Activated T-cell treated with anti-CD3 and anti-CD28 coated beads for 1 hour (primary cell): ENCODE data around the gene INF2.
"Not testable (repeated sequence)": the region's sequence is repeated elsewhere in the genome, so short reads cannot be mapped to it uniquely, and the experiment has no call there.

ENCODE experiments used
- DNase-seq: peaks from one replicate; pipeline ENCODE4 v3.0.0-alpha.2; 2020; ENCODE audit warnings: low read depth

Gene INF2

DNA sequence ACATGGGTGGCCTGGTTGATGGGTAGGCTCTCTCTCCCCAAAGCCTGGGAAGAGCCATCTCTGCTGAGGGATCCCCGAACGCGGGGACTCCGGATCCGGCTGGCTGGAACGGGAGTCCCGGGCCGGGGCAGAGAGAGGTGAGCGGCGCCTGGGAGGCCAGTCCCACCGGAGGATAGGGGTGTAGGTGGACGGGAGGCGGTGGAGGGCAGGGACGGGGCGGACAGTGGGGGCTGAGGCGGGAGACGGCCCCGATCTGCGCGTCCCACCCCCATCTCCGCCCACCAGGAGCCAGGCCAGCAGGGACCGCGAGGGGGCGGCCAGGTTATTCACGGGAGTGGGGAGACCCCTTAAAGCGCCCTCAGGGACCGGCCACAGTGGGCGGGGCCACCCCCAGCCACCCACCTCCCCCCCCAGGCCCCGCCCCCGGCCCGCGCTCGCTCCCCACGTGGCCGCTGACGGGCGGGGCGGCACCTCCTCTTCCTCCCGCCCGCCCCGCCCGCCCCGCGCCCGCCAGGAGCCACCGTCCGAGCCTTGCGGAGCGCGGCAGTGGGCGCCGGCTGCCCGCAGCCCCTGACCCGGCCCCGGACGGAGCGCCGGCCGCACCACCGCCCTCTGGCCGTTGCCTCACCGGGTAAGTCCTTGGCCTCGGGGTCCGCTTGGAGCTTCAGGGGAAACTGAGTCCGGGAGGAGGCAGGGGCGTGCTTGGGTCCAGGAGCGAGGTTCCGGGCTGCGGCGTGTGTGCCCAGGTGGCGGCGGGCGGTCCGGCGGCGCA lies at the start of gene INF2:
INF2 (plus strand) TSS at position 510 of the 772 bp plus-strand sequence. CDS start 11,748 bp downstream, outside the sequence.
- DNase-seq, result peak; percentile 42

DNA sequence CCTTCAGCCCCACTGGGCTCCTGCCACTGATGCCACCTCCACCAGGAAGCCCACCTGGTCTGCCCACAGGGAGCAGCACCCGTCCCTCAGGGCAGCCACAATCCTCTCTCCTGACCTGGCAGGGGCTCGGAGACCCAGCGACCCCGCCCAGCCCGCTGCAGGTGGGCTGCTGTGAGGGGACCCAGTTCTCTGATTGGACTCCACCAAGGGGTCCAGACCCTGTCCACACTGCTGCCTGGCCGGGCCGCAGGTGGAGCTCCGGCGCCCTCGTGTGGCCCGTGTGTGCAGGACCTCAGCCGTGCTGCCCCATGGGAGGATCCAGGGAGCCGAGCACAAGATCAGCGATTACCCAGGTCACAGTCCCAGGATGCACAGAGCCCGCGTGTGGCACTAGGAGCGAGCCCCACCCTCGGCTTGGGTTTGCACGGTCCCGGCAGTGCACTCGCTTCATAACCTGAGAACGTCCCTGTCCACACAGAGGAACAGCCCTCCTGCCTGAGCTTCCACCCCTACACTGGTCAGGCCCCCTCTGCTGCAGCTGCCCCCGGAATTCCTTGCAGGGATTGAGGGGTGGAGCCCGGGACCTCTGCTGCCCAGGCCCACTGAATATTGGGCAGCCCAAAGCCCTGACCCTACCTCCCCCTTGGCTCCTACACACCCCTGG lies 49.4 kb upstream of the INF2 start:
- peak; percentile 14 for DNase-seq

DNA sequence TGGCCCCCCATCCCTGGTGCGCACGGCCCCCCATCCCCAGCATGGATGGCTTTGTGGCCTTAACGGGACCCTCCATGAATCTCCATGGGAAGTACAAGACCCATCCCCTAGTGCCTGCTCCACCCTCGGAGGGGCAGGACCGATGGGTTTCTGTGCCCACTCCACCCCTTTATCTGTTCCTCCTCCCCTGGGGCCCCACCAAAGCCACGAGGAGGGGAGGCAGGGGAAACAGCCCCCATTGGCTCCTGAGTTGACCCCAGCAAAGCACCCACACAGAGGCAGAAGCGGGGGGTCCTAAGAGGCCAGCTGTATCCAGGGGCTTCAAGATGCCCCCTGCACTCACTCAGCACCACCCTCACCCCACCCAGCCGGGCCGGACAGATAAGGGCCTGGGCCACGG lies 48.7 kb upstream of the INF2 start:
- no peak for DNase-seq

DNA sequence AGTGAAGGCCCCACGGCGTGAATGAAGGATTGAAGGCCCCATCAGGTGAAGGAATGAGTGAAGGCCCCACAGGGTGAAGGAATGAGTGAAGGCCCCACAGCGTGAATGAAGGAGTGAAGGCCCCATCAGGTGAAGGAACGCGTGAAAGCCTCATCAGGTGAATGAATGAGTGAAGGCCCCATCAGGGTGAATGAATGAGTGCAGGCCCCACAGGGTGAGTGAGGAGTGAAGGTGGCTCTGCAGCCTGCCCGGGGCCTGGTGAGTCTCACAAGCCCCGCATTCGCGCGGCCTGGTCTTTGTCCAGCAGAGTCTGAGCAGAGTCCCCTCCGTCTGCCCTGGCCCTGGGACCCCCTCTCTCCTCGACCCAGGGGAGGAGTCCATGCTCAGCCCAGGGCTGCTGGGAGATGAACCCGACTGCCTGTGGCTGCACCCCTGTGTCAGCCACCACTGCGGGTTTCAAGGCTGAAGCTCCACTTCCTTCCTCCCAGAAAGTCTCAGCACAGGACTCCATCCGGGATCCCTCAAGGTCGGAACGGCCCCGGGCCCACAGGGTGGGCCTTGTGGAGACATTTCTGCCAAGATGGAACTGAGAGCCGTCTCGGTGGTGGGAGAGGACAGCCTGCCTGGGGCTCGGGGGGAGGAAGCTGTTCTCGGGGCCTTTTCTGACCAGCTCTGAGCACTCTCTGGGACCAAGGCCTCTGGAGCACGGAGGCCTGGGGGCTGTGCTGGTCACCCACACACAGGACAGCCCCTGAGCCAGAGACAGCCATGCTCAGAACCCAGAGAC lies 47.5 kb upstream of the INF2 start:
- DNase-seq, result no peak

DNA sequence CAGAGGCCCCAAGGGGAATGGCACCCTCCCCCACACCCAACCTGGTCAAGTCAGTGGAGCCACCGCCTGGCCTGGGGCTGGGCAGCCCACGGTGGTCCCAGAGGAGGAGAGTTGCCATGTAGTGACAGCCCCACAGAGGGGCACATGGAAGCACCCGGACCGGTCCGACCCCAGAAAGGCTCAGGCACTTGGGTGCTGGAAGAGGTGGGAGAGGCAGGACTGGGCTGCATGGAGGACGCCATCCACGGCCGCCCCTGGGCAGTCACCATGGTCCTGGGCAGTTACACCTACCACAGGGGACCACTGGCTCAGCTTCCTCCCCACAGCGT lies 46.9 kb upstream of the INF2 start:
- no peak for DNase-seq

DNA sequence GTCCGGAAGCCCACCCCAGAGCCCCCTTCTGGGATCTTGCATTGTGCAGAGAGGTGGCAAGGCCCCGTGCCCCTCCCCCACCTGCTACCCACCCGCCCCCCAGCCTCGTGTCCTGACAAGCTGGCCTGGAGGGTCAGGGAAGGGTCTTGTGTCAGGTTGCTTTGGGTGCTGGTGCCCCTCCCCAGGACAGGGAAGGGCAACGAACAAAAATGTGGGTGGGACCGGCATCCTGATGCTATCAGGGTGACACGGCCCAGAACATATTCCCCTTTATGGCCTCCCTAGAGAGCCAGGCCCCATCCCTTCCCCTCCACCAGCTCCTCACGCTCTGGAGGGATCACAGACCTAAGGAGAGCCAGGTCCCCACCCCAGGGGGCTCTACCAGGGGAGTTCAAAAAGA lies 46.1 kb upstream of the INF2 start:
- no peak for DNase-seq

DNA sequence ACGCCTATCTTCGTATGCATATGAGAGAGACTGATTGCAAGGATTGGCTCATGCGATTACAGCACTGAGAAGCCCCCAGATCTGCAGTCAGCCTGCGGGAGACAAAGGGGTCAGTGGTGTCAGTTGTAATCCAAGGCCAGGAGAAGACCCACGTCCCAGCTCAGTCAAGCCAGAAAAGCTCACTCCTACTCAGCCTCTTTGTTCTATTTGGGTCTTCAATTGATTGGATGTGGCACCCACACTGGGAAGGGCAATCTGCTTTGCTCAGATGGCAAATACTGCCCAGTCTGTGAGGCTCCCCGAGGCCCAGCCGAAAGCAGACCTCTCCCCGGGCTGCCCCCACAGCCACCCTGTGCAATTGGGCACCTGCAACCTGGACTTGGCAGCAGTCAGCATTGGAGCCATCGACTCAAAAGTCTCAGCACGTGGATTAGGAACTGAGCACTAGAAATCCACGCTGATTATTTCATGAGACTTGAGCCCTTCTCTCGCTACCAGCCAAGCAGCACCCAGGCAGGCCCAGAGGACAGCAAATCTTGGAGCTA lies 45.3 kb upstream of the INF2 start:
- DNase-seq, result no peak

DNA sequence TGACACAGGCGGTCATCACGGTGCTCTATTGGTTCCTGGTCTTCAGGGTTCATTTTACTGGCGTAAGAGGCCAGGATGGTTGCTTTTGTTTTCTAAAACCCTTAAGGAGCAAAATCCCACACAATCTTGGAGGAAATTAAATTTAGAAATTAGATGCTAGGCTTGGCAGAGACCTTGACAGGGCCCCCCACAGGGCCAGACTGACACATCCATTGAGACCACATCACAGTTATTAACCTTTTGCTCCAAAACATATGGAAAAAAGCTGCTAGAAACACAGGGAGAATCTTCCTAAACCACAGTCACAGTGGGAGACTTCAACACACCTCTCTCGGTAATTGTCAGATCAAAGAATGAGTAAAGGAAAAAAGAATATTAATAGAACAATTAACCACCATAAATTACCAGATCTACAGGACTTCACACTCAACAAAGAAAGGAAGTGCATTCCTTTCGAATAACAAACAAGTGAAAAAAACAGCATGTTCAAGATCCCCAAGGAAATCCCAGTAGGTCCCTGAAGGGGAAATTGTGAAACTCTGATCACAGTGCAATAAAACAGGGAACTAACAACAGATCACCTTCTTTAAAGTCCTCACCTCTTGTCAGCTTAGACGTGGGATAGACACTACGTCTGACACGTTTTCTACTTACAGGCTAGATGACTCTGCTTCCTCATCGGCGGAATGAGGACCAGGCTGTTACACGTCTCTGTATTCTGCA lies 44.6 kb upstream of the INF2 start:
- no peak for DNase-seq

DNA sequence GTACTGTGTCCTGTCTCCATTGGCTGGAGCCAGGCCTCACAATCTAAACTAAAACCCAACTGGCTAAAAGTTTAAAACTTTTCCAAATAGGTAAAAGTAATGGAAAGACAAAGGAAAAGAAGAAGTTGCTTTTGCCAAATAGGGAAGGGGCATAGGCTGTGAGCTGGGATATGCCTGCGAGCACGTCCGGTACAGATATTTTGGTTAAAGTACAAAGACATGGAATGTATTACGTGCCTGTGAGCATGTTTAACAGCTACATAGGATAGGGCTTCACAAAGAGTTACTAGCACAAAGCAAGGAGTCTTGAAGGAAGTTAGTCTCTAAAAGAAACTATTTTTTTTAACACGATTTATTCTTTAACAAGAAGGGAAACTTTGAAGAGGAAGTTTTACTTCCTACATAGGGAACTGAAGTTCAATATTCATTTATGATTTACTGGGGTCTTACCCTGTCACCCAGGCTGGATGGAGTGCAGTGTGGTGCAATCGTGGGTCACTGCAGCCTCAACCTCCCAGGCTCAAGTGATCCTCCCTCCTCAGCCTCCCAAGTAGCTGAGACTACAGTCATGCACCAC lies 41.9 kb upstream of the INF2 start:
- DNase-seq, result no peak

DNA sequence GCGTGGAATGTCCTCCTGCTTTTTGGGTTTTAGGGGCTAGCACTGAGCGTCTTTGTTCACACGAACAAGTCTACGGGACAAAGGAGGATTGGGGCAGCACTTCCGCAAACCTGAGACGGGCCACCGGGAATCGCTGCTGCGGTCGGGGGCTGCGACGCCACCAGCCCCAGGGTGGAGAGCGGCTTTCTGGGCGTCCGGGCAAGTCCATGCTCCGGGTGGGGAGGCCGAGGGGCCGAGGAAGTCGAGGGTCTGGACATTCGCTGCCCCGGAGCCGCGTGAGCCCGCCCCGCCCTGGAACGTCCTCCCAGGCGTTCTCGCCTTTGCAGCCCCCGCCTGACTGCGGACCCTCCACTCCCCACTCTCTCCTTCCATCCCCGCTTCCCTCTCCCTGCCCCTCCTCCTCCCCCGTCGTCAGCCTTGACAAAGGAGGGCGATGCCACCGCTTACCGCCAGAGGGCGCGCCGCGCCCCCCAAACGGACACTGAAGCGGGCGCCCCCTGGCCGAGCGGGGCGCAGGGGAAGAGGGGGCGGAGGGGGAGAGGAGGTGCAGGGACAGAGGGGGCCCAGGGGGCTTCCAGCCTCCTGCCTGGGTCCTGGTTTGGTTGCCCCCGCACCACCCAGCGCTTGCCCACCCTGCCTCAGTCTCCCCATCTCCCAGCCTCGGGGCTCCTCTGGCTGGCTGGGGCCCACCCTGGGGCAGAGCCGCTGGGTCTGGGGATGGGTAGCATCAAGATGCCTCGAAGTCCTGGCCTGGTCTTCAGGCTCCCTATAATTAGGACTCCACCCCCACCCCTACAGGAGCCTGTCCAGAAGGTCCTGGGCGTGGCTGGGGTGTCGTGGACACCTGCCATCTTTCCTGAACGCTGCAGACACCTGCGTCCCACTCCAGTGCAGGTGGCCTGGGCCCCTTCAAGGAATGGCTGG lies 39.1 kb upstream of the INF2 start:
- peak; percentile 60 for DNase-seq

DNA sequence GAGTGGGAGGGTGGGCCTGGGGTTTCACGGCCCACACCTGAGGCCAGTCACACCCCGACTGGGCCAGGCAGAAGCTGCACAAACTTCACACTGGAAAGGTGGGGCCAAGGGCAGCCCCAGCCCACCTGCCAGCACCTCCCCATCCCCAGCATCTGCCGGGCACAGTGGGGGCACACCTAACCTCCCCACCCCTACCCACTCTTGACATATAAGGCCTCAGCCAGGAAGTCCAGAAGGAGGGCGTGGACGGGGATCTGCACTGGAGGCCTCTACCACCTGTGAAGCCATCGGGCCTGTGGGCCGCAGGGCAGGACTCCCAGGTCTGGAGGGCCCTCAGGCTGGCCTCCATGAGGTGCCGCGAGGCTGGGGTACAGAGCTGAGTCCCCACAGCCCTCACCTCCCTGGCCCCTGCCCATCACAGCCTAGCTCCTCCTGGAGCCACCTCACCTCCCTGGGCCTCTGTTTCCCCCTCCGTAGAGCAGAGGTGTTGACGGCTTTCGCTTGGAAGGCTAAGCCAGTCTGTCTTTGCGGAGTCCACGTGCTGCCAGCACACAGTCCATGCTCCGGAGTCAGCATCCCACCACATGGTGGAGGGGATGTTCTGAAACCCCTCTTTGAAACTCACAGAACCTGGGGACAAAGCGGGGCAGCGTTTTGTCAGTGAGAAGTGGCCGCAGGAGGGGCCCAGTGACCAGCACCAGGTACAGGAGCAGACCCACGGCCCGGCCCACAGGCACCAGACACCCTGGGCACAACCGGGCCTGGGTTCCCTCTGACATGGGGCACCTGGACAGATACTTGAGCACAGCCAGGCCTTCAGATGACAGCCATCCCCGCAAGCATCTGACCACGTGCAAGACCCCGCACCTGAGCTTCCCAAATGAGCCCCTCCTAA lies 38.2 kb upstream of the INF2 start:
- no peak for DNase-seq

DNA sequence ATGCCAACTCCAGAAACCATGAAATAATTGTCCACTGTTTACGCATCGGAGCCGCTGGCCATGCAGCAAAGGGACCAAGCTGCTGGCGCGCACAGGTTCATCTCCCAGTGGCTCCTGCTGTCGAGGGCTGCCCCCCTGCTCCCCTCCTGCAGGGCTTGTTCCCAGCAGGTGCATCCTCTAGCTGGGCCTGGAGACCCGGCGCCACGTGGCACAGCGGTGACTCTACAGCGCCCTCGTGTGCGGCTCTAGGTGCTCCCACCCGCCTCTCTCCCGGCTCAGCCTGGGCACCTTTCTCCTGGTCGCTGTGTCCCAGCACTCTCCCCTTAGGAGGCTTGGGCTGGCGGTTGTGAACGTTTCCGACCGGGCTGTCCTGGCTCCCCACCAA lies 37.5 kb upstream of the INF2 start:
- DNase-seq, result no peak

DNA sequence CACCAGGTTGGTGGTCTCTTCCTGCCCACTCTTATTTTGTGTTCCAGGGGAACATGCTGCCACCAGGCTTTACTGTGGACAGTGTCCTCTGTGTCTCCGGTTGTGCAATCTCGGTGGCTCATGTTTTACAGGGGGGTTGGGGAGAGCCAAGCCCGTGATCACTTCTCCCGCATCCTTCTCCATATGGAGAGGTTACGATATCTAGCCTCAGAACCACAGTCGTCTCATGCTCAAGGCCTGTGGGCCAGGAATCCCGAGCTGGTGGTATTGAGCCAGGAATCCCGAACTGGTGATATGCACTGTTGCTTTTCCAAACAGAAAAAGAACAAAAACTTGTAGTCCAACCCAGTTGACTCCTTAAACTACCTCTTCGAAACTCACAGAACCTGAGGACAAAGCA lies 37.0 kb upstream of the INF2 start:
- no peak for DNase-seq

DNA sequence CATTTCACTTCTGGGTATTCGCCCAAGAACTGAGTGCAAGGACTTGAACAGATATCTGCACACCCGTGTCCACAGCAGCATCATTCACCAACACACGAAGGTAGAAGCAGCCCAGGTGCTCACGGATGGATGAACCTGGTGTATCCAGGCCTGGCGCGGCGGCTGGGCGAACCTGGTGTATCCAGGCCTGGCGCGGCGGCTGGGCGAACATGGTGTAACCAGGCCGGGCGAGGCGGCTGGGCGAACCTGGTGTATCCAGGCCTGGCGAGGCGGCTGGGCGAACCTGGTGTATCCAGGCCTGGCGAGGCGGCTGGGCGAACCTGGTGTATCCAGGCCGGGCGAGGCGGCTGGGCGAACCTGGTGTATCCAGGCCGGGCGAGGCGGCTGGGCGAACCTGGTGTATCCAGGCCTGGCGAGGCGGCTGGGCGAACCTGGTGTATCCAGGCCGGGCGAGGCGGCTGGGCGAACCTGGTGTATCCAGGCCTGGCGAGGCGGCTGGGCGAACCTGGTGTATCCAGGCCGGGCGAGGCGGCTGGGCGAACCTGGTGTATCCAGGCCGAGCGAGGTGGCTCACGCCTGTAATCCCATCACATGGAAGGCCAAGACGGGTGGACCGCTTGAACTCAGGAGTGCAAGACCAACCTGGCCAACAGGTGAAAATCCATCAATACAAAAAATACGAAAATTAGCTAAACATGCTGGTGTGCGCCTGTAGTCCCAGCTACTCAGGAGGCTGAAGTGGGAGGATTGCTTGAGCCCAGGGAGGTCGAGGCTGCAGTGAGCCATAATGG lies 36.1 kb upstream of the INF2 start:
- DNase-seq, result not testable (repeated sequence)

DNA sequence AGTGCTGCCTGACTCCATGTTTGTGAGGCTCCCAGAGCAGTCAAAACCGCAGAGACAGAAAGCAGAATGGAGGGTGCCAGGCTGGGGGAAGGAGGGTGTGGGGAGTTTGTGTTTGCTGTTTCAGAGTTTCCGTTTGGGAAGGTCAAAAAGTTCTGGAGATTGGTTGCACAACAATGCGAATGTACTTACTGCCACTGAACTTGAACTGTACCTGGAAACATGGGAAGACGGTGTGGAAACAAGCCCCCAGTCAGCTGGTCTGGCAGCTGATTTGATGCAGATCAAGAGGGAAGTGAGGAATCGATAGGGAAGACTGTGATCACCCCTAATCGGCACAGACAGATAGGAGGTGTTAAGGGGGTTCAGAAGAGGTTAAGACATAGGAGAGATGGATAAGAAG lies 35.3 kb upstream of the INF2 start:
- no peak for DNase-seq

DNA sequence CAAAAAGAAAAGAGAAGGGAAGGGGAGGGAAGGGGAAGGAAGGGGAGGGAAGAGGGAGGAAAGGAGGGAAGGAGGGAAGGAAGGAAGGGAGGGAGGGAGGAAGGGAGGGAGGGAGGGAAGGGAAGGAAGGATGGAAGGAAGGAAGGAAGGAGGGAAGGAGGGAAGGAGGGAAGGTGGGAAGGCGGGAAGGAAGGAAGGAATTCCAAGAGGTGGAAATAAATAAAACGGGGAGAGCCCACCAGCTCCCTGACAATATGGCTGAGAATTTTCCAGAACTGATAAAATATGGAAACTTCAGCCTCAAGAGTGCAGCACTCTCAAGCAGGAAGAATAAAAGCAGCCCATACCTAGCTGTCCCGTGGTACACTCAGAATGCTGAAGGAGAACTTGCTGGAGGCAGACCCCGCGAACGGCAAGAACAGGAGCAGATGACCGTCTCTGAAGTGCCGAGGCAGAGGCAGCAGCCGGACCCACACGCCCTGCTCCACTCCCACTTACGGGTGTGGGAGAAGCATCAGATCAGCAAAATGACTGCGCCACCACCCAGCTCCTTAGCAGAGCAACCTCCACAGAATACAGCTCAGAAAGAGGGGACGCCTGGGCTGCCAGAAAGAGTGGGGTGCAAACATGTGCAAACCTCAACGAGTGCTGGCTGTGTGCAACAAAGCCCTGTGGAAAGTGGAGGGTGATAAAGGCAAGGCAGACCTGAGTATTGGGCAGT lies 34.1 kb upstream of the INF2 start:
- no peak for DNase-seq

DNA sequence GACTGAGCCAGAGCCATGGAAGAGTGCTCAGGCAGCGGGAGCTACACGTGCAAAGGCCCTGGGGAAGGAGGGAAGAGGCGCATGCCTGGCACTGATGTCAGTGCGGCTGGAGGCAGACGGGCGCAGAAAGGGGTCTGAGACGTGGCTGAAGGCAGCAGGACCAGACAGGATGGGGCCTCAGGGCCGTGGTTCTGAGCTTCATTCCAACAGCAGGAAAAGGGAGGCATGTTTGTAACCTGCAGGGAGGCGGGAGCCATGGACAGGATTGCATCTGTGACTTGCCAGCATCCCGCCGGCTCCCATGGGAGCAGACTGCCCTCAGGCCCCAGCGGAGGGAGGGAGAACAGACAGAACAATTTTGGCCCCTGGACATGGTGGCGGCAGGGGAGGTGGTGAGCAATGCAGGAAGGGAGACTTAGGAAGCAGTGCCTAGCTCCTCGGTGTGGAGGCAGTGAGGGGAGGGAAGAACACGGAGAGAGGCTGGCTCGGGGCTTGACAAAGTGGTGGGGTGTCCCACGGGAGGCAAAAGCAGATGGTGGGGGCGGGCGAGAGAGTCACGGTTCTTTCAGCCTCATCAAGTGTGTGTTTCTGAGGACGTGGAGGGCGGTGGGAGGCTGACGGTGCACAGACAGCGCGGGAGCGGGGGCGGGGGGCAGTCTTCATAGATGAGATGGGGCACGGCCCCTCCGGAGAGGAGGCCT lies 33.3 kb upstream of the INF2 start:
- no peak for DNase-seq
